Endodermal cell (in vitro differentiated cells): ENCODE measurements around the gene MAP7. TPM values are rescaled to one million over a fixed set of nuclear protein-coding genes. Genes with fewer than 3 reads are reported as not detected.

Experiments
- DNase-seq: peaks from one replicate; pipeline ENCODE4 v3.0.0-alpha.2; 2017
- H3K27ac ChIP-seq: 2 replicates; pipeline ENCODE4 v1.5.1; 2013; ENCODE audit warnings: mild to moderate bottlenecking, low read depth, low read length, moderate library complexity
- H3K27me3 ChIP-seq: 2 replicates; pipeline ENCODE4 v1.6.1; 2013; ENCODE audit warnings: mild to moderate bottlenecking, low read length, moderate library complexity; ENCODE audit not compliant: insufficient read depth, control insufficient read depth, poor library complexity, severe bottlenecking
- H3K36me3 ChIP-seq: 2 replicates; pipeline ENCODE4 v1.7.0; 2013; ENCODE audit warnings: mild to moderate bottlenecking, low read length, moderate library complexity; ENCODE audit not compliant: control insufficient read depth, insufficient read depth
- H3K4me1 ChIP-seq: one replicate; pipeline ENCODE4 v1.7.0; 2013; ENCODE audit warnings: low read length; ENCODE audit not compliant: control insufficient read depth, insufficient read depth
- H3K4me3 ChIP-seq: 2 replicates; pipeline ENCODE4 v1.5.1; 2013; ENCODE audit warnings: mild to moderate bottlenecking, low read length, moderate library complexity
- H3K9ac ChIP-seq: 2 replicates; pipeline ENCODE4 v1.6.1; 2013; ENCODE audit warnings: mild to moderate bottlenecking, low read length, moderate library complexity; ENCODE audit not compliant: poor library complexity, severe bottlenecking; ENCODE audit errors: extremely low read depth
- H3K9me3 ChIP-seq: 2 replicates; pipeline ENCODE4 v1.6.1; 2013; ENCODE audit warnings: mild to moderate bottlenecking, low read length, moderate library complexity; ENCODE audit not compliant: control insufficient read depth
- H3K27ac Mint-ChIP-seq: 2 replicates; pipeline ENCODE4 v1.8.0; 2020; ENCODE audit warnings: mixed read lengths
- H3K27me3 Mint-ChIP-seq: 2 replicates; pipeline ENCODE4 v1.8.0; 2021; ENCODE audit warnings: mild to moderate bottlenecking, mixed read lengths; ENCODE audit not compliant: insufficient read depth
- H3K36me3 Mint-ChIP-seq: 2 replicates; pipeline ENCODE4 v1.8.0; 2020; ENCODE audit warnings: low read depth, mixed read lengths
- H3K4me1 Mint-ChIP-seq: 2 replicates; pipeline ENCODE4 v1.8.0; 2020; ENCODE audit warnings: mixed read lengths
- H3K4me3 Mint-ChIP-seq: 2 replicates; pipeline ENCODE4 v1.8.0; 2020; ENCODE audit warnings: mild to moderate bottlenecking, moderate library complexity, mixed read lengths
- H3K9me3 Mint-ChIP-seq: 2 replicates; pipeline ENCODE4 v1.8.0; 2020; ENCODE audit warnings: mild to moderate bottlenecking, mixed read lengths
- WGBS, 2 experiments: methylation state at CpG; one replicate each; pipeline versions ENCODE4 v1.1.5 to v1.1.7; 2013; ENCODE audit warnings: missing lambda C conversion rate in 2 of 2, mixed read lengths in 1 of 2; ENCODE audit not compliant: insufficient coverage in 1 of 2, insufficient read length in 1 of 2; 5-methylcytosine and 5-hydroxymethylcytosine counted together
- total RNA-seq, 2 donors: library from RNA; stranded (reverse); fragmentation: NEBNext Ultra II Directional in 1 of 2; extraction: Animal tissue kit (Norgen Biotek cat#: 25700) in 1 of 2; gene quantifications; 2 replicates in 1 of 2; 3 replicates in 1 of 2; pipeline ENCODE4 v1.2.1, GENCODE V29; 2021
- TF ChIP-seq, protein P1 (sequence below): fragments of 200-600 bp; sonication (generic); conservative IDR thresholded peaks from 2 replicates; pipeline ENCODE4 v1.5.0; 2021; ENCODE audit warnings: antibody characterized with exemption, mild to moderate bottlenecking

Gene MAP7
- total RNA-seq, 2 donors from 2014 or later: 42.4 to 48.7 TPM

DNA sequence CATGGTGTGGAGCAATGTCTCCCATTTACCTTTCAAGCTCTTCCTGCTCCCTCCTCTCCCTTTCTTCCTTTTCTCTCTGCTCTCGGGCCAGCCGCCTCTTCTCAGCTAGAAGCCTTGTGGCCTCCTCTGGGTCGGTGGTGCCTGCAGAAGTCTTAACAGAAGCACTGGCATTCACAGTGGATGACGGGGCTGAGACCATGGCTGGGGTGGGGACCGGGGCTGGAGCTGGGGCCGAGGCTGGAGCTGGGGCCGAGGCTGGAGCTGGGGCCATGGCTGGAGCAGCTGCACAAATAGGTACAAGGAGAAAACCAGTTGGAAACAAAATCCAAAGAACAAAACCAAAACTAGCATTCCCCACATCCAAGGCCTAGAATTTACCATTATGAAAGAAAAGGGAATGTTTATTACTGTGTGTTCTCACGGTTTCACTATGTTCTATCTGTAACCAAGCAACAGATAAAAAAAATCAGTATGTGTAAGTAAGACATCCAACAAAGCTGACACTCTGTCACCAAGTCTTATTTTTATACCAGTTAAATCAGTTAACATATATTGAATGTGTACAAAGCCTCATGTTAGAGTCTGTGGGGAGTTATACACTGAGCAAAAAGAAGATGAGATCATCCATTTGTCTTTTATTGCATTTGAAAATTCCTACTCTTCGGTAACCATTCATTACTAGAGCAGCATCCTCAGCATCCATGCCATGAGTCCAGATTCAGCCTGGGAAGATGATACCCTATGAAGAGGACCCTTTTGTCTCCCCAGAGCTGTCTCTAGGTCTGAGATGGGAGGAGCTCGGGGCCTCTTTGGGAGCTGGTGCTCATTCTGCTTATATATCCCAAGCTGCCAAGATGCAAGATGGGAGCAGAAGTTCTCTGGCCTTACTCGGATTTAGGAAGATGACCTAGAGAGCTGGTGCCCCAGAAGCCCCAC lies 187.5 kb downstream of the MAP7 start:
- no peaks in the 10 kb centered on the region for H3K27me3 ChIP-seq
- DNase-seq: no peak
- H3K4me3 Mint-ChIP-seq: no peak overlapping the region
- H3K9me3 ChIP-seq: no peaks in the 10 kb centered on the region
- WGBS, 2 experiments: 92 to 100% methylated on average over 6 to 11 of the region's 11 CpGs
- TF ChIP-seq, protein P1, sequence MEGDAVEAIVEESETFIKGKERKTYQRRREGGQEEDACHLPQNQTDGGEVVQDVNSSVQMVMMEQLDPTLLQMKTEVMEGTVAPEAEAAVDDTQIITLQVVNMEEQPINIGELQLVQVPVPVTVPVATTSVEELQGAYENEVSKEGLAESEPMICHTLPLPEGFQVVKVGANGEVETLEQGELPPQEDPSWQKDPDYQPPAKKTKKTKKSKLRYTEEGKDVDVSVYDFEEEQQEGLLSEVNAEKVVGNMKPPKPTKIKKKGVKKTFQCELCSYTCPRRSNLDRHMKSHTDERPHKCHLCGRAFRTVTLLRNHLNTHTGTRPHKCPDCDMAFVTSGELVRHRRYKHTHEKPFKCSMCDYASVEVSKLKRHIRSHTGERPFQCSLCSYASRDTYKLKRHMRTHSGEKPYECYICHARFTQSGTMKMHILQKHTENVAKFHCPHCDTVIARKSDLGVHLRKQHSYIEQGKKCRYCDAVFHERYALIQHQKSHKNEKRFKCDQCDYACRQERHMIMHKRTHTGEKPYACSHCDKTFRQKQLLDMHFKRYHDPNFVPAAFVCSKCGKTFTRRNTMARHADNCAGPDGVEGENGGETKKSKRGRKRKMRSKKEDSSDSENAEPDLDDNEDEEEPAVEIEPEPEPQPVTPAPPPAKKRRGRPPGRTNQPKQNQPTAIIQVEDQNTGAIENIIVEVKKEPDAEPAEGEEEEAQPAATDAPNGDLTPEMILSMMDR: no peak
- no peak overlapping the region for H3K27ac ChIP-seq
- H3K9me3 Mint-ChIP-seq: no peaks in the 10 kb centered on the region
- no peaks in the 10 kb centered on the region for H3K4me1 Mint-ChIP-seq
- H3K27ac Mint-ChIP-seq: no peak overlapping the region
- no peaks in the 10 kb centered on the region for H3K4me1 ChIP-seq
- H3K4me3 ChIP-seq: no peak overlapping the region
- H3K36me3 ChIP-seq: peaks cover 35% of the 10 kb centered on the region
- H3K27me3 Mint-ChIP-seq: no peaks in the 10 kb centered on the region
- peaks cover 52% of the 10 kb centered on the region for H3K36me3 Mint-ChIP-seq
- H3K9ac ChIP-seq: no peak overlapping the region

DNA sequence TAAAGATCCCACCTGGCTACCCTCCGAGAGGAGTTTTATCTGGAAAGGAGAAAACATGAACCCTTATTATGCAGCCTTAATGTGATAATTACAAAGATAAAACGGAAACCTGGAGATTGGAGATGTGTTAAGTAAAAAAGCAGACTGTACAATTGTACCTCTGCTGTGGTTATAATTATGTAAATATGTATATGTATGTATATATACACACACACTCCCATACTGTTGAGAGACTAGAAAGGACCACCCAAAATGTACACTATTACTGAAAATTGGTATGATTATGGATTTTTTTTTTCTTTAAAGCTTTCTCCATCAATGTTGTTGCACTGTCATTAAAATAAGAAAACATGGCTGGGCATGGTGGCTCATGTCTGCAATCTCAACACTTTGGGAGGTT lies 188.4 kb downstream of the MAP7 start:
- peaks cover 35% of the 10 kb centered on the region for H3K36me3 ChIP-seq
- H3K36me3 Mint-ChIP-seq: peaks cover 54% of the 10 kb centered on the region

DNA sequence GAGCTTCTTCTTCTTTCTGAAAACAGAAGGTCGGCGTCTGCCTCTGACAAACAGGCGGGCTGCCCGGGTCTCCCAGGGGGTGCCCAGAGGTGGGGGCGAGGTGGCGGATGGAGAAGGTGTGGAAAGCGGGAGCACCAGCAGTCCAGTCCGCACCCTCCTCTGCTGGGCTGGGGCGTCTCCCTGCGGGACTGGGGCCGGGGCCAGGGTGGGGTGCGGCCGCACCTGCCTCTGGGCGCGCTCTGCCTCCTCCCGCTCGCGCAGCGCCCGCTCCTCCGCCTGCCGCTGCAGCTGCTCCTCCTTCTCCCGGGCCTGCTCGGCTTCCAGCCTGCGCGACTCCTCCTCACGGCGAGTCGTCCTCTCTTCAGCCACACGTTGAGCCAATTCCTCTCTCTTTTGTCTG lies 189.4 kb downstream of the MAP7 start:
- Histone ChIP-seq H3K36me3 (peaks cover 44% of the 10 kb centered on the region), H3K4me3 (no peak overlapping the region), H3K27me3 (no peaks in the 10 kb centered on the region), H3K4me1 (no peaks in the 10 kb centered on the region), H3K27ac (no peak overlapping the region), H3K9ac (no peak overlapping the region), H3K9me3 (no peaks in the 10 kb centered on the region)
- Mint-ChIP-seq H3K27ac (no peak overlapping the region), H3K9me3 (no peaks in the 10 kb centered on the region), H3K36me3 (peaks cover 48% of the 10 kb centered on the region), H3K4me3 (no peak overlapping the region), H3K27me3 (no peaks in the 10 kb centered on the region), H3K4me1 (no peaks in the 10 kb centered on the region)
- no peak for DNase-seq
- TF ChIP-seq, protein P1: no peak
- 91 to 96% methylated on average over 15 to 30 of the region's 30 CpGs for WGBS, 2 experiments

More for the DNA sequence above, 188.4 kb downstream of the MAP7 start:
- H3K4me1 ChIP-seq: no peaks in the 10 kb centered on the region
- H3K27me3 ChIP-seq: no peaks in the 10 kb centered on the region
- H3K9ac ChIP-seq: no peak overlapping the region
- TF ChIP-seq, protein P1: no peak
- Mint-ChIP-seq H3K4me3 (no peak overlapping the region), H3K9me3 (no peaks in the 10 kb centered on the region), H3K4me1 (no peaks in the 10 kb centered on the region), H3K27me3 (no peaks in the 10 kb centered on the region), H3K27ac (no peak overlapping the region)
- 95 to 100% methylated on average over 1 to 2 of the region's 2 CpGs for WGBS, 2 experiments
- DNase-seq: no peak
- no peaks in the 10 kb centered on the region for H3K9me3 ChIP-seq
- H3K4me3 ChIP-seq: no peak overlapping the region
- no peak overlapping the region for H3K27ac ChIP-seq
